ENCODE measurements around the gene C20orf144. TPM values are rescaled to one million over a fixed set of nuclear protein-coding genes. Genes with fewer than 3 reads are reported as not detected.

The C20orf144 gene
- total and polyA plus RNA-seq, 4 donors, result not detected

DNA sequence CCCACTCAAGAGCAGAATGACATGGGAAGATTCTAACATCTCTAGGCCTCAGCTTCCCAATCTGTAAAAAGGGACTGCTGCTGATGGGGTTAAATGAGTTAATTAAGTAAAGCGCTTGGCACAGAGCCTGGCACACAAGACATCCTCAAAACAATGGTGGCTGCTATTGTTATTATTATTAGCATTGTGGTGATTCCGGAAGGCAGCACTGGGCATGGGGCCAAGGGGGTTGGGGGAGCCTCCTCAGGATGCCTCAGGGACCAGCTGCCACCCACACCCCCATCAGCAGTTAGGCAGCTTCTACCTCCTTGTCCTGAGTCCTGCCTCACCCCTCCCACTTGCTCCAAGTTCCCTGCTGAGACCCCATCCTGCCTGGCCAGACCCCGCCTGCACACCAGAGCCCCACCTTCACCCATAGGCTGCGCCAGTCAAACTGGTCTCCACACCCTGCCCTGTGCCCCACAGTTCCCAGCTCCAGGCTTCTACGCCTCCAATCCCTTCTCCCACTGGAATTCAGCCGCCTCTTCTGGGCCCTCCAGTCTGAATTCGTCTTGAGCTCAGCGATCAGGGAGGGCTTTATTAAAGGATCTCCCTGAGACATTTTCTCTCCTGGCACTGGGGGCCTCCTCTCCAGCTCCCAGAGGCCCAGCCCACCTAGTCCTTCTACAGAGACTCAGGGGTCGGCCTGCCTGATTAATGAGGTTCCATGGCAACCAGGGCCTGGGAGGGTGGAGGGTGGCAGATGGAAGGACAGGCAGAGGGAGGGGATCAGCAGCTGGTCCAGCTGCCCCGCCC lies 22.6 kb downstream of the C20orf144 start:
- Histone ChIP-seq H3K4me1 (ENCODE audit: control insufficient read depth in 4 of 4, insufficient read depth in 4 of 4, low read length in 3 of 4) (peaks cover 2 to 19% (median 8%) of the 10 kb centered on the region in 4 donors), H3K4me3 (ENCODE audit: low read depth in 1 of 3, low read length in 3 of 3) (no peak overlapping the region), H3K27me3 (ENCODE audit: control insufficient read depth in 4 of 4, insufficient read depth in 4 of 4, low read length in 3 of 4) (no peaks in the 10 kb centered on the region), H3K27ac (ENCODE audit: low read depth in 1 of 2, low read length in 2 of 2) (no peak overlapping the region), H3K36me3 (ENCODE audit: control insufficient read depth in 4 of 4, insufficient read depth in 3 of 4, low read depth in 1 of 4, low read length in 3 of 4) (no peaks in the 10 kb centered on the region), H3K9me3 (ENCODE audit: control insufficient read depth in 4 of 4, low read length in 3 of 4) (no peaks in the 10 kb centered on the region), H3K9ac (ENCODE audit: low read depth in 1 of 2, low read length in 2 of 2) (no peak overlapping the region)
- WGBS, result 68% methylated on average over 10 of the region's 10 CpGs
- no peak for DNase-seq (ENCODE audit: low spot score)
- TF ChIP-seq, protein P1, sequence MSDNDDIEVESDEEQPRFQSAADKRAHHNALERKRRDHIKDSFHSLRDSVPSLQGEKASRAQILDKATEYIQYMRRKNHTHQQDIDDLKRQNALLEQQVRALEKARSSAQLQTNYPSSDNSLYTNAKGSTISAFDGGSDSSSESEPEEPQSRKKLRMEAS (IDR thresholded peaks at IDR 0.05), result no peak
- TF ChIP-seq EGR1 (IDR thresholded peaks at IDR 0.05; ENCODE audit: low read depth in 2 of 2), result no peak
- no peak for TF ChIP-seq NR2F2 (IDR thresholded peaks at IDR 0.05)
- no peak for TF ChIP-seq HNF4A (conservative IDR thresholded peaks at IDR 0.05)
- TF ChIP-seq RAD21 (IDR thresholded peaks at IDR 0.05), result no peak
- no peak for TF ChIP-seq SP1 (IDR thresholded peaks at IDR 0.05)
- TF ChIP-seq, protein P2, sequence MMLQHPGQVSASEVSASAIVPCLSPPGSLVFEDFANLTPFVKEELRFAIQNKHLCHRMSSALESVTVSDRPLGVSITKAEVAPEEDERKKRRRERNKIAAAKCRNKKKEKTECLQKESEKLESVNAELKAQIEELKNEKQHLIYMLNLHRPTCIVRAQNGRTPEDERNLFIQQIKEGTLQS (IDR thresholded peaks at IDR 0.05), result no peak
- TF ChIP-seq, protein P3, sequence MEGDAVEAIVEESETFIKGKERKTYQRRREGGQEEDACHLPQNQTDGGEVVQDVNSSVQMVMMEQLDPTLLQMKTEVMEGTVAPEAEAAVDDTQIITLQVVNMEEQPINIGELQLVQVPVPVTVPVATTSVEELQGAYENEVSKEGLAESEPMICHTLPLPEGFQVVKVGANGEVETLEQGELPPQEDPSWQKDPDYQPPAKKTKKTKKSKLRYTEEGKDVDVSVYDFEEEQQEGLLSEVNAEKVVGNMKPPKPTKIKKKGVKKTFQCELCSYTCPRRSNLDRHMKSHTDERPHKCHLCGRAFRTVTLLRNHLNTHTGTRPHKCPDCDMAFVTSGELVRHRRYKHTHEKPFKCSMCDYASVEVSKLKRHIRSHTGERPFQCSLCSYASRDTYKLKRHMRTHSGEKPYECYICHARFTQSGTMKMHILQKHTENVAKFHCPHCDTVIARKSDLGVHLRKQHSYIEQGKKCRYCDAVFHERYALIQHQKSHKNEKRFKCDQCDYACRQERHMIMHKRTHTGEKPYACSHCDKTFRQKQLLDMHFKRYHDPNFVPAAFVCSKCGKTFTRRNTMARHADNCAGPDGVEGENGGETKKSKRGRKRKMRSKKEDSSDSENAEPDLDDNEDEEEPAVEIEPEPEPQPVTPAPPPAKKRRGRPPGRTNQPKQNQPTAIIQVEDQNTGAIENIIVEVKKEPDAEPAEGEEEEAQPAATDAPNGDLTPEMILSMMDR (IDR thresholded peaks at IDR 0.05; ENCODE audit: low read depth, low read length, missing input control), result no peak
- TF ChIP-seq RXRA (IDR thresholded peaks at IDR 0.05), result no peak
- no peak for TF ChIP-seq HNF4G (IDR thresholded peaks at IDR 0.05)
- TF ChIP-seq JUND (IDR thresholded peaks at IDR 0.05), result no peak
- no peak for TF ChIP-seq FOXA1 (IDR thresholded peaks at IDR 0.05)
- no peak for TF ChIP-seq GABPA (IDR thresholded peaks at IDR 0.05 in 1 of 2, conservative IDR thresholded peaks at IDR 0.05 in 1 of 2)
- TF ChIP-seq, protein P4, sequence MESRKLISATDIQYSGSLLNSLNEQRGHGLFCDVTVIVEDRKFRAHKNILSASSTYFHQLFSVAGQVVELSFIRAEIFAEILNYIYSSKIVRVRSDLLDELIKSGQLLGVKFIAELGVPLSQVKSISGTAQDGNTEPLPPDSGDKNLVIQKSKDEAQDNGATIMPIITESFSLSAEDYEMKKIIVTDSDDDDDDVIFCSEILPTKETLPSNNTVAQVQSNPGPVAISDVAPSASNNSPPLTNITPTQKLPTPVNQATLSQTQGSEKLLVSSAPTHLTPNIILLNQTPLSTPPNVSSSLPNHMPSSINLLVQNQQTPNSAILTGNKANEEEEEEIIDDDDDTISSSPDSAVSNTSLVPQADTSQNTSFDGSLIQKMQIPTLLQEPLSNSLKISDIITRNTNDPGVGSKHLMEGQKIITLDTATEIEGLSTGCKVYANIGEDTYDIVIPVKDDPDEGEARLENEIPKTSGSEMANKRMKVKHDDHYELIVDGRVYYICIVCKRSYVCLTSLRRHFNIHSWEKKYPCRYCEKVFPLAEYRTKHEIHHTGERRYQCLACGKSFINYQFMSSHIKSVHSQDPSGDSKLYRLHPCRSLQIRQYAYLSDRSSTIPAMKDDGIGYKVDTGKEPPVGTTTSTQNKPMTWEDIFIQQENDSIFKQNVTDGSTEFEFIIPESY (IDR thresholded peaks at IDR 0.05), result no peak
- TF ChIP-seq TAF1 (conservative IDR thresholded peaks at IDR 0.05), result no peak
- TF ChIP-seq, protein P5, sequence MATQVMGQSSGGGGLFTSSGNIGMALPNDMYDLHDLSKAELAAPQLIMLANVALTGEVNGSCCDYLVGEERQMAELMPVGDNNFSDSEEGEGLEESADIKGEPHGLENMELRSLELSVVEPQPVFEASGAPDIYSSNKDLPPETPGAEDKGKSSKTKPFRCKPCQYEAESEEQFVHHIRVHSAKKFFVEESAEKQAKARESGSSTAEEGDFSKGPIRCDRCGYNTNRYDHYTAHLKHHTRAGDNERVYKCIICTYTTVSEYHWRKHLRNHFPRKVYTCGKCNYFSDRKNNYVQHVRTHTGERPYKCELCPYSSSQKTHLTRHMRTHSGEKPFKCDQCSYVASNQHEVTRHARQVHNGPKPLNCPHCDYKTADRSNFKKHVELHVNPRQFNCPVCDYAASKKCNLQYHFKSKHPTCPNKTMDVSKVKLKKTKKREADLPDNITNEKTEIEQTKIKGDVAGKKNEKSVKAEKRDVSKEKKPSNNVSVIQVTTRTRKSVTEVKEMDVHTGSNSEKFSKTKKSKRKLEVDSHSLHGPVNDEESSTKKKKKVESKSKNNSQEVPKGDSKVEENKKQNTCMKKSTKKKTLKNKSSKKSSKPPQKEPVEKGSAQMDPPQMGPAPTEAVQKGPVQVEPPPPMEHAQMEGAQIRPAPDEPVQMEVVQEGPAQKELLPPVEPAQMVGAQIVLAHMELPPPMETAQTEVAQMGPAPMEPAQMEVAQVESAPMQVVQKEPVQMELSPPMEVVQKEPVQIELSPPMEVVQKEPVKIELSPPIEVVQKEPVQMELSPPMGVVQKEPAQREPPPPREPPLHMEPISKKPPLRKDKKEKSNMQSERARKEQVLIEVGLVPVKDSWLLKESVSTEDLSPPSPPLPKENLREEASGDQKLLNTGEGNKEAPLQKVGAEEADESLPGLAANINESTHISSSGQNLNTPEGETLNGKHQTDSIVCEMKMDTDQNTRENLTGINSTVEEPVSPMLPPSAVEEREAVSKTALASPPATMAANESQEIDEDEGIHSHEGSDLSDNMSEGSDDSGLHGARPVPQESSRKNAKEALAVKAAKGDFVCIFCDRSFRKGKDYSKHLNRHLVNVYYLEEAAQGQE (IDR thresholded peaks at IDR 0.05), result no peak
- TF ChIP-seq FOXA2 (IDR thresholded peaks at IDR 0.05), result no peak
